Activated CD8-positive, alpha-beta memory T cell treated with anti-CD3 and anti-CD28 coated beads, Interleukin-2, amount 50 U/mL, for 4 hours (primary cell): Measurements from ENCODE around the gene AFAP1.
"Not testable (repeated sequence)": the region's sequence is repeated elsewhere in the genome, so short reads cannot be mapped to it uniquely, and the experiment has no call there.

Source experiments
- DNase-seq: peaks from one replicate; pipeline ENCODE4 v3.0.0-alpha.2; 2020

The AFAP1 gene

DNA sequence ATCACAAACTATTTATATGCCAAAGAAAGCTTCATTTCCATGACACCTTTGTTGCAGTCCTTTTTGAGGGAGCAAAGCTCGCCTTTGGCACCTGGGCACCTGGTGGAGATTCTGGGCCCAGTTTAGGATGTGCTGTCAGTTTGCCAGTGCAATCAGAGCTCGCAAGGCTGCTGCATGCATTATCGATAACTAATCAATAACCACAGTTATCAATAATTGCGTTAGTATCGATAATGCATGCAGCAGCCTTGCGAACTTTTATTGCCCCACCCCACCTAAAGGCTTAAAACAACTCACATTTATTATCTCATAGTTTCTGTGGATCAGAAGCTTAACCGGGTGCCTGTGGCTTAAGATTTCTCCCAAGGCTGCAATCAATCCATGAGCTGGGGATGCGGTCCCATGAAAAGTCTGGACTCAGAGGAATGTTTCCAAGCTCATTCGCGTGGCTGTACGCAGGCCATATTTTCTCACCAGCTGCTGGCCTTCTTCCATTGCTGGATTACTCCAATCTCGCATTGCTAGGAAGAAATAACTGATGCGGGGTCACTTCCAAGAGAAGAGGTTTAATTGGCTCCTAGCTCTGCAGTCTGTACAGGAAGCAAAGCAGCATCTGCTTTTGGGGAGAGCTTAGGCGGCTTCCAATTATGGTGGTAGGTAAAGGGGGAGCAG is 6.2 kb upstream of the AFAP1 start:
- DNase-seq = no peak

GRCh38 chr4:7944599-7945220 is 5.0 kb upstream of the AFAP1 start:
- no peak for DNase-seq

GRCh38 chr4:7943688-7944087 is 4.0 kb upstream of the AFAP1 start:
- not testable (repeated sequence) for DNase-seq

DNA sequence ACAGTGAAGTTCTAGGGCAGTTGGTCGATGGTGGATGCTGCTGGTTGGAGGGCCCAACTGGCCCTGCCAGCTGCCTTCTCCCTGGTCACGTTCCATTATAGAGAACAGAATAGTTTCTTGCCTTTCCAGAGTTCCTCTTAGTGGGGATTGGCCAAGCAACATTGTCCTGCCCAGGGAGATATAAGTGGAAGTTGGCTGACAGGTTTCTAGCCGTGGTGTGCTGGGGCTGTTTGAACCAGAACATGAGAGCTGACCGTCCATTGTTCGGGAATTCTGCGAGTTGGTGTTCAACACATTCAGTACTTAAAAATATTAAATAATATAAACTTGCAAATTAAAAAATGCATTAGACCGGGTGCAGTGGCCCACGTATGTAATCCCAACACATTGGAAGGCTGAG is 3.5 kb upstream of the AFAP1 start:
- DNase-seq = no peak

DNA sequence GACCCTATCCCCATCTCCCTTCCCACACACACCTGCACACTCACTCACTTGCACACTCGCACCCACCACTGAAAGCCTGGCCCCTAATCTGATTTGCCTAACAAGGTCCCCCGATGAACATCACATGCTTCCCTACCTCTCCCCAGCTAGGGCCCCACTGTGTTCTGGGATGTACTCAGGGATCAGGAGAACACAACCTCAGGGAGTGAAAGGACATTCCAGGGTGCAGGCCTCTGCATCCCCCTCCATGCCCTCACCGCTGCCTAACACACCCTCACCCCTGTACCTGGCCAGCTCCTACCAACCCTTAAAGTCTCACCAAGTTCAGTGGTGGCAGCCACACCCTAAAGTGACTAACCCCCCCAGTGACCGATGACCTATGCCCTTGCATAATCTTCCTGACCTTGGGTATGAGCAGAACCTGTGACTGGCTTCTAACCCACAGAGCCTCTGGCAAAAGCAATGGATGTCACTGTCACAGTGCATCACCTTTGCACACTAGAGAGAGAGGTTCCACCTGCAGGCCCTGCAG is 2.4 kb upstream of the AFAP1 start:
- DNase-seq = no peak

- DNase-seq = no peak
These were observed 1.7 kb upstream of the AFAP1 start for GRCh38 chr4:7941111-7941964.

- DNase-seq = peak; percentile 31
These were observed 868 bp downstream of the AFAP1 start for GRCh38 chr4:7938609-7939376.

DNA sequence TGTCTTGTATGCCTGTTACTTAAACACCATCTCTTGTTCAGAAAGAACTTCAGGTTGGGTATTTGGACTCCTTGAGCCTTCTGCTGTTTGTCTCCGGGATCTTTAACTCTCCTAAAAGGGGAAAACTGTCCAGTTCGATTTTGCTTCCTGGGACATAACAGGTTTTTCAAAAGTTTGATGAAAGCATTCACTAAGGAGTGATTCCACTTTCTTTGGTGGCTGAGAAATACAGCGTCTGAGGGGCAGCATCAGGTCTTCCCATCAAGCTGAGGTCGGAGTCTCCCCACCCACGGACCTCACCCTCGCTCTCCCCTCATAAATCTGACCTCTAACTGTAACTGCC is 1.4 kb downstream of the AFAP1 start:
- no peak for DNase-seq

- DNase-seq = no peak
These were observed 2.7 kb downstream of the AFAP1 start for GRCh38 chr4:7937006-7937405.

DNA sequence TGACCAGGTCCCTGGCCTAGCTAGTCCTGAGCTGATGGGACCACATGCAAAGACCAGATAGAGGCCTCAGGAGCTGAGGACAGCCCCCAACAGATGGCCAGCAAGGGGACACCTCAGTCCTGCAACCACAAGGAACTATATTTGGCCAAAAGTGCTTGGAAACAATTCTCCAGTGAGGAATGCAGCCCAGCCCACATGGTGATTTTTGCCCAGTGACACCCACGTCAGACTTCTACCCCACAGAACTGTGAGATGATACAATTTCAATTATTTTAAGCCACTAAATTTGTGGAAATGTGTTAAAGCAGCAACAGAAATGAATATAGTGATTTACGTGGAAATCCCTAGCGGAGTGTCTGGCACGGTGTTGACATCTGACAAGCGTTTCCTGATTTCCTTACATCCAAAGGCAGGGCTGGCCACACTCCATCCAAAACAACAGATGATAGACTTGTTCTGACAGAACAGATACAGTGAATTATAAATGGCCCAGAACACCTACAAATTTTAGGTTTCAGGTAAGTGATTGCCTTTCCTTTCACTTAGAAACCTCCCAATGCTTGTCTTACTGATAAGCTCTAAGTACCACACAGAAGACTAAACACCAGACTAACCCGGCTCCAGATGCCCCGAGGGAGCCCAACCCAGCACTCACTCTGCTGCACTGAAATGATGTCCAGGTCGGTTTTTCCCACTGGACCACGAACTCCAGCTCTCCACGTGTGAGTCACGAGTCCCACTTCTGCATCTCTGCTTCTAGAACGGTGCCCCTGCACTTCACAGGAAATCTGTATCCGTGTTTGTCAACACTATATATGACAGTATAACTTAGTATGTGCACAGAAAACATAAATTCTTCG is 5.8 kb downstream of the AFAP1 start:
- no peak for DNase-seq

DNA sequence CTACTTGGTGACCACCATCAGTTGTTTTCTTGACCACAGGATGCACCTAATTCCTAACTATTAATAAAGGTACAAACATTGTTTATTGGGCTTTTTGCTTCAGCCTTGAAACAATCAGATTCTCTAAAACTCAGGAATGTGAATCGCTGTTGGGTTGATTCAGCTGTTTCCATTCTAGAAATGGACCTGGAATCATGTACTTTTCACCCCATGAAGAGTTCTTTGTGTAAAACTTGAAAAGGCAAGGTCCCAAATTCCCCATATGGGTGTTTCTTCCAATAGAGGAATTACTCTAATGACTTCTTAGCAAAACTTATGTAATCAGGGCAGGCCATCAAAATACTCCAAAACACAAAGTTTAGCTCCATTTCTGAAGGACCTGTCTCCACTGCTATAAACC is 7.4 kb downstream of the AFAP1 start:
- no peak for DNase-seq

DNA sequence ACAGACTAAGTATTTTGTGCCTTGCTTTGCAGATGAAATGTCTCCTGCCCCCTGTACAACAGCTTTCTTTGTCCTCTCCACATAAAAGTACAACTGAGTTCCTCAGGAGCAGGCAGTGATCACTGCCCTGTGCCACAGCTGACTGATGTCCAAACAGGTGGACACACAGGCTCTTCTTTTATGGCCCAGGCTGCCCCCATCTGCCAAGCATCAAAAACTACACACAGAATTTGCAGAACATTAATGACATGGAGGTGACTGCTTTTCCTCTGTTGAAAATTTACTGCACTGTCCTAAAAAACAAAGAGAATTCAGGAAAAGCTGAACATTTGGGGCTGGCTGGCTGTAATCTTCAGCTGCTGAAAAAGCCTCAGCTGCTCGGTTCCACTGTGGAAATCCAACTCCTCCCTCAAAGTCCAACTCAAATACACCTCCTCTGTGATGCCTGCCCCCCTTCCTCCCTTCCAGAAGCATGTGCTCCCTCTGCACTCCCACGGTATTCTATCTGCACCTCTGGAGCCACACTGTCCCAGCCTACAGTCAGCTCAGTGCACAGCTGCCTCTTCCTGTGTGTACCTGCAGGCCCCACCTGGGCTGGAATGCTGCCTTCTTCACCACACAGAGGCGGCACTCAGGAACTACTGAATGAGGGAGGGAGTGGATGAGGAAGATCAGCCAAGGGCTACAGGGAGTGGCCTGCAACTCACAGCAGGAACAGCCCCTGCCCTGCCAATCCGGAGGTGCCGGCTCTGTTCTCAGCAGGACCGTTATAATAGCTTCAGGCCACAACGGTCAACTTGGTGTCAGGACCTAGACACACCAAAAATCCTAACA is 10.3 kb downstream of the AFAP1 start:
- no peak for DNase-seq

DNA sequence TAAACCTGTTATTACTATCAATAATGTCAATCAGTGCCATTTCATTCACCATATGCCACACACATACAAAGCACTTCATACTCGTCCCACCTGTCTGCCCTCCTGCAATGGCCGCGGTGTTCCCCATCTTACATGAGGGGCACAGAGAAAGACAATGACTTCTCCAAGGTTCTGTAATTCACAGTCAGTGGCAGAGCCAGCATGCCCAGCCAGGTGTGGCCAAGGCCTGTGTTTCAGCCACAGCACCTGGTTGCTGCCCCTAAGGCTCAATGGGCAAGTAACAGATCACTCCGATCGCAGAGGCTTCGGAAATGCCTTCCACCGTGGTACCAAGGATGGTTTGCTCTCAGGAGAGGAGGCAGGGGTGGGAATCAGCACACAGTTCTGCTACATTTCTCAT is 10.9 kb downstream of the AFAP1 start:
- no peak for DNase-seq

GRCh38 chr4:7926822-7927221 is 12.8 kb downstream of the AFAP1 start:
- DNase-seq = no peak

- DNase-seq = no peak
These were observed 15.1 kb downstream of the AFAP1 start for GRCh38 chr4:7924570-7924969.

DNA sequence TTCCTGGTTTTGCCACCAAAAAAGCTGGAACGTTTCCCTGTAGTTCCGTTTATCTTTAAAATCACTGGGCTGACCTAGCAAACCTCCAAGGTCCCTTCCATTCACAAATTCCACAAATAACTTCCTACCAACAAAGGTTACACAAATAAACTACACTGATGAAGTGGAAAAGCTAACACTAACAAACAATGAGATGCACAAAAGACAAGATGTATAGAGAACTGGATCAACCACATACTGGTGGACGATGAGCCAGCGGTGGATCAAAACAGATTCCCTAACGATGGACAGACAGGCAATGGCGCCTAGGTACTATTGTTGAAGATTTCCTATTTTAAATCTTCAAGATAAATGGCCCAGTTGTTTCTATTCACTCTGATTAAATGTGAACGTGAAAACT is 15.5 kb downstream of the AFAP1 start:
- DNase-seq = no peak

- no peak for DNase-seq
These were observed 17.2 kb downstream of the AFAP1 start for GRCh38 chr4:7922466-7922865.

DNA sequence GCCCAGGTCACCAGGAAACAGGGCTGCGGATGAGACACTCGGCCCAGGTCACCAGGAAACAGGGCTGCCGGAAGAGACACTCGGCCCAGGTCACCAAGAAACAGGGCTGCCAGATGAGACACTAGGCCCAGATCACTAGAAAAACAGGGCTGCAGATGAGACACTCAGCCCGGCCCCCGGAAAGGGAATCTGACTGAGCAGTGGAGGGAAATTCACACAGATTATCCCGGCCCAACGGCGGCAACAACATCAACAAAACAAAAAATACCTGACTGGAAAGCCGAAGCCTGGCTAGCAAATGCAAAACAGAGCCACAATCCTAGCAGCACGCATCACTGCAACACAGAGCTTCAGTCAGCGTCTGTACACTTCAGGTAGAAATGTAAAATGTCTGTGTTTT is 20.7 kb downstream of the AFAP1 start:
- no peak for DNase-seq

DNA sequence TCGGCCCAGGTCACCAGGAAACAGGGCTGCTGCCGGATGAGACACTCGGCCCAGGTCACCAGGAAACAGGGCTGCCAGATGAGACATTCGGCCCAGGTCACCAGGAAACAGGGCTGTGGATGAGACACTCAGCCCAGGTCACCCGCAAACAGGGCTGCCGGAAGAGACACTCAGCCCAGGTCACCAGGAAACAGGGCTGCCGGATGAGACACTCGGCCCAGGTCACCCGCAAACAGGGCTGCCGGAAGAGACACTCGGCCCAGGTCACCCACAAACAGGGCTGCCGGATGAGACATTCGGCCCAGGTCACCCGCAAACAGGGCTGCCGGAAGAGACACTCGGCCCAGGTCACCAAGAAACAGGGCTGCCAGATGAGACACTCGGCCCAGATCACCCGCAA is 21.5 kb downstream of the AFAP1 start:
- not testable (repeated sequence) for DNase-seq

GRCh38 chr4:7917669-7918068 is 22.0 kb downstream of the AFAP1 start:
- DNase-seq = no peak

DNA sequence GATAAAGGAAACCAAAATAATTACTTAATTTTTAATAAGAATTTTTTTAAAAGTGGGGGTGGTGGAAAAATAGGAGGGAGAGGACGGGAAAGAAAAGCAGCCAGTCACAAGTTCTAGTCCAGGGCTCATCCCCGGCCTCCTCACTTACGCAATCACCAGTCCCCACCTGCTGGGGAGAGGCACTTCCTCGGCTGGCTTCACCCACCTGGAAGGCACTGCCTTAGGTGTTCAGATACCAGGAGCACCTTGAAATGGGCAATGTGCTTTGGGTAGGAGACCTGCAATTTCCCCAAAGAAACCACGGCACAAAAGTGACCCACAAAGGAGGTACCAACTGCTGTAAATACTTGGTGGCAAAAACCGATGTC is 23.8 kb downstream of the AFAP1 start:
- DNase-seq = no peak
